HG03064 (cell line): Measurements from ENCODE around the gene XPNPEP3.
"Not testable (repeated sequence)": the region's sequence is repeated elsewhere in the genome, so short reads cannot be mapped to it uniquely, and the experiment has no call there.

ENCODE experiments used
- ATAC-seq: cut with Tn5 transposase; IDR thresholded peaks from one replicate; pipeline ENCODE4 v1.9.1; 2021; ENCODE audit warnings: low read depth; ENCODE audit not compliant: unreplicated experiment

XPNPEP3 gene

DNA sequence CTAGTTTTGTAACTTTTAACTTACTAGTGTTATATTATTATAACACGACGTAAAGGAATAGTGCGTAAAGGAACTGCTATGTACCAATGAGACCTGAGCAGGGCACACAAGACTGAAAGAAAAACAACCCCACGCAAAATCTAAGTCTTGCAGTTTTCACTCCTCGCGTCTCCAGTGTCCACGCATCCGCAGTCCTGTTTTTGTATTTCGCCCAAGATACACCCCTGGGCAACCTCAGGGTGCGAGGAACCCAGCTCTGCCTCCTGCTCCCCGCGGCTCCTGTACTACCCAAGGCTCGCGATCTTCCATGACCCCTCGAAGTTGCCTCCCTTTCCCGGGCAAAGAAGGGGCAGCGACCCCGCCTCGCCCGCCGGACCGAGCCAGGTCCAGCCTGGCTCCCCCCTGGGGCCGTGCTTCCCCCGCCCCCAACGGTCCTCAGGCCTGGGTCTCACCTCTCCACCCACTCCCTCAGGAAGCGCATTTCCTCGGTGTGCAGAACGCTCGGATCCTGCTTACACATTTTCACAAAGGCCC lies 902 bp upstream of the XPNPEP3 start:
- ATAC-seq = no peak

DNA sequence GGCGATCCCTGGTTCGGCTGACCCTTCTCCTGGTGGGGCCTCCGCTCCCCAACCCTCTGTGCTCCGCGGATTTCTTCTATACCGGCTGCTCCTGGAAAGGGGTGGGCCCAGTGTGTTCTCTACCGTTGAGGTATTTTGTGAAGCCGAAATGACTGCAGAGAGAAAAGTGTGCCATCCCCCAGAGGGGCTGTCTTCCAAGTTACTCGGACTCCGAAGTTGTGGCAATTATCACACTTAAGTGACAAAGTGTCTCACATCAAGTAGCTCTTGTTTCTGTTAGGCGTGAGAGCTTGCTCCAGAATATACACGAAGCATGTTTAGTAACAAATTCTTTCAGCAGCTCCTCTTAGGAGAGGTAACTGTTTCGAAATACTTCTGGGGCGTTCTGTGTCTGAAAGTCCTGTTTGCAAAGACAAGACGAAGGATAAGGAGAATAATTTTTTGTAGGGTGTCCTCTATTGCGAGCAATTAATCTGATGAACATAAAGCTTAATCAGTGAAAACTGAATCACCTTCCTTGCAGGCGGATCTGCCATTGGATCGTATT lies 434 bp downstream of the XPNPEP3 start:
- no peak for ATAC-seq

DNA sequence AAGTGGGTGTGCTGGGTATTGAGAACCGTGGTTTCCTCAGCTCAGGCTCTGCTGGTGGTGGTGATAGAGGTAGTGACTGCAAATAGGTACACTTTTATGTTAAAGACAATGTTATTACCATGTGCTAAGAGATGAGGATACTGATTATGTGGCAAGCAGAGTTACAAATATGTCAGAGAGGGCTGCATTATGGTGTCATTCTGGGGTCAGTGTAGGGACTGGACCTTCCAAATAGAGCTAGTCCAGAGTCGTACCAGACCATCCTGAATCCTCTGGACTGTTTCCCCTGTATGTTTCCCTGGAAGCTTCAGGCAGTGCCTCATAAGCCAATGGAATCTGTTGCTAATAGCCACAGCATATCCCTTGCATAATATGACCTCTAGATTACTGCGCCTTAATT lies 5.1 kb downstream of the XPNPEP3 start, which contains the start of gene DNAJB7:
TSS of gene DNAJB7 (minus strand) at position 101 of the 400 bp plus-strand sequence. CDS start 119 bp downstream, outside the sequence.
- ATAC-seq = no peak

DNA sequence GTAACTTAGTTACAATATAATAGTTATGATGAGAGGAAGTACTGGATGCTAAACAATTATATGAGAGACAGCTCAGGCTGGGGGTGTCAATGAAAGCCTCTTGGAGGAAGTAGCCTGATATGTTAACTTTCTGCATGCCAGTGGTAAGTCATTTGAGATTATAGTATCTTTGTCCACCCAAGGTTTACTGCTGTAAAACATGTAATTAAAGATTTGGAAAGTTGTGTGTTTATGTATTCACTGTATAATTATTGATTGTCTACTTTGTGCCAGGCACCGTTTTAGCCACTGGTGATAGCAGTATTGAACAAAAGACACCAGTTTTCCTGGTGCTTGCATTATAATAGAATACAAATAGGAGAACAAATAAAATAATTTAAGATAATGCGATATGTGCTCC lies 5.6 kb downstream of the XPNPEP3 start:
- no peak for ATAC-seq

DNA sequence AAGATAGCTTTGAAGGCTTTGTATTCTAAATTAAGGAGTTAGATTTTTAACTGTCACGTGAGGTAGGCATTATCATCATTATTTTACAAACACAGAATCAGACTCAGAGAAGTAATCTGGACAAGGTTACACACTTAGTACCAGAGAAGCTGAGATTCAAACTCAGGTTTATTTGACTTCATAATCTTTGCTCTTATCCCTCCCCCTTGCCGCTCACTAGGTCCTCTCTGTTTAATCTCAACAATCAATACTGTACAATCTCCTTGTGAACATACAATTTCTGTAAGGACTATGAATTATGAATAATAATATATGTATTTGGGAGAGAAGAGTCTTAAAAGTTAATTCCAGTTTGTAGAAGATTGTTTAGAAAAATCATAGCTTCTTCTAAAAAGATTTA lies 10.2 kb downstream of the XPNPEP3 start:
- no peak for ATAC-seq

DNA sequence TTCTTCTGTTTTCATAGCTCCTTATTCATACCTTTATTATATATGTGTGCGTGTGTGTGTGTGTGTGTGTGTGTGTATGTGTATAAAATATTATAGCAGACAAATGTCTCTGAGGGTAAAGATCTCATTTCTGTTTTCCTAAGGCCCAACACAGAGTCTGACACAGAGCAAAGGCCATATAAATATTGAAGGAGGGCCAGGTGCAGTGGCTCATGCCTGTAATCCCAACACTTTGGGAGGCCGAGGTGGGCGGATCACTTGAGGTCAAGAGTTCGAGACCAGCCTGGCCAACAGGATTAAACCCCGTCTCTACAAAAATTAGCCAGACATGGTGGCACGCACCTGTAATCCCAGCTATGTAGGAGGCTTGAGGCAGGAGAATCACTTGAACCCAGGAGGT lies 11.4 kb downstream of the XPNPEP3 start:
- not testable (repeated sequence) for ATAC-seq

DNA sequence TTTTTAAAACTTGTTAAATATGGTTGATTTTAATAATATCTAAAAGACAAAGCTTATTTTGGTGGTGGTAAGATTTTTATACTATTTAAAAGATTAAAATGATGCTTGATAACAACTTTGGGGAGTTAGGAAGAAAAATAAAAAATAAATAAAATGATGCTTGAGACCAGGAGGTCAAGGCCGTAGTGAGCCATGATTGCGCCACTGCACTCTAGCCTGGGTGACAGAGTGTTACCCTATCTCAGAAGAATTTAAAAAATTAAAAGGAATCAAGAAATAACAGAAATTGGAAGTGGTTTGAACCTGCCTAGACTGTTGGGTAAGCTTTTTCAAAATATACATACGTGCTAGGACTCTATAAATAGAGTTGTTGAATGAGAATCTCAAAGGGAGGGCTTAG lies 17.1 kb downstream of the XPNPEP3 start:
- no peak for ATAC-seq

DNA sequence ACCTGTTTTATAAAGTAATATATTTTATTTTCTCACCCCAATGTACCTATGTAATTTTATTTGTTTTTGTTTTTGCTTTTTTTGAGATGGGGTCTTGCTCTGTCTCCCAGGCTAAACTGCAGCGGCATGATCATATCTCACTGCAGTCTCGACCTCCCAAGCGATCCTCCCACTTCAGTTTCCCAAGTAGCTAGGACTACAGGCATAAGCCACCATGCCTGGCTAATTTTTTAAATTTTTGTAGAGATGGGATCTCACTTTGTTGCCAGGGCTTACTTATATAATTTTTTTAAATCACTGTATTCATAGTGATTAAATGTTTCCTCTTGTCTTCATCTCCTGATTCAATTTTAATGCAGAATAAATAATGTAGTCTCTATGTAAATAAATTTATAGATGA lies 18.2 kb downstream of the XPNPEP3 start:
- ATAC-seq = no peak

DNA sequence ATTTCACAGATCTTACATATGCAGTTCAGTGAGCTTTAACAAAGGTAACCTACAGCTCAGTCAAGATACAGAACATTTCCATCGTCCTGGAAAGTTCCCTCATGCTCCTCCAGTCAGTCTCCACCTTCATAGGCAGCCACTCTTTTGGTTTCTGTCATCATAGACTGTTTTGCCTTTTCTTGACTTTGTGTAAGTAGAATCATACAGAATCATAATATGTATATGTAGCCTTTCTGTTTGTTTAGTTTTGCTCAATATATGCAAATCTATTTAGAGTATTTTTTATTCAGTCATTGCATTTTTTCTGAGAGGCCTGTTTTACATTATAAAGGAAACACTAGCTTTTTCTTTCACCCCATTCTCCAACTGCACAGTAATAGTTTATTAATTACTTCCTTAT lies 20.0 kb downstream of the XPNPEP3 start:
- ATAC-seq = no peak

DNA sequence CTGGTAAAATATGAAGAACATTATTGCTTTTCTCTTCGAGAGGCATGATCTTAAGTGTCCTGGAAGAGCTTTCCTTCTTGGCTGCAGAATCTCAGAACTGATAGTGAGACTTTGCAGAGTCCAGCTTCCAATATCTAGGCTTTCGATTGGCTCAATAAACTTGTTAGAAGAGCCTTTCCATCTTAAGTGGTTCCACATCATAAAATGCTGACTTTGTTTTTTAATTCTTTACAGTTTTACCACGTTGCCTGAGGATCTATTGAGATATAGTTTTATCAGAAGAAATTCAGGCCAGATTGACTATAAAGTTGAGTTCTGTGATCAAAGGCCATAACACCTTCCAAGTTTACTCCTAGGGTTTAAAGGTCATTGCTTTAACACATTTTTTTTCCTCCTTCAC lies 20.5 kb downstream of the XPNPEP3 start:
- ATAC-seq = no peak

DNA sequence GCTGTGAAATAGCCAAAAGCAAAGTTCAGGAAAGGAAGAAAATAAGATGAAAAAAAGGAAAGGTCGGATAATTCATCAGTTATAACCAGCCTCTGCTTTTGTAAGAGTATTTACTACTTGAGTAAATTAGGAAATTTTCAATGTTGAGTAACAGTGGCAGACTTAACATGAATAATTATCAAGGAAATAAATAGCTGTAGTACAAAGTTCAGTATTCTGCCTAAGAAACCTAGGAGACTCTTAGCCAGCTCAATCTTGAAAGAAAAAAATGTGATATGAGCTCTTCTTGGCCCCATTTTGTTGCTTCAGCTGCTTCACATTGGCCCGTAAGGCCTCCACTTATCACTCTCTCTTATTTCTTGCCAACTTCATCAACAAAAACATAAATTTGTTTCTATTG lies 22.0 kb downstream of the XPNPEP3 start:
- no peak for ATAC-seq

DNA sequence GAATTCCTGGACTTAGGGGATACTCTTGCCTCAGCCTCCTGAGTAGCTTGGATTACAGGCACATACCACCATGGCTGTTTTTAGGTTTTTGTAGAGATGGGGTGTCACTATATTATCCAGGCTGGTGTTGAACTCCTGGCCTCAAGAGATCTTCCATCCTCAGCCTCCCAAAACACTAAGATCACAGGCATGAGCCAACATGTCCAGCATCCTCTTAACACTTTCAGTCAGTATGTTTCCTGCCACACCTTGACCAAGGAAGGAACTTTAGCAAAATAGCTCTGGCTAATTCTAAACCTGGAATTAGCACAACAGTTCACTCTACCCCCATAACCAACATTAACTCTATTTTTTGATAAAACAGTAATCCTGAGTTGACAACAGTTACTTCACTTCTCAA lies 32.2 kb downstream of the XPNPEP3 start:
- no peak for ATAC-seq

DNA sequence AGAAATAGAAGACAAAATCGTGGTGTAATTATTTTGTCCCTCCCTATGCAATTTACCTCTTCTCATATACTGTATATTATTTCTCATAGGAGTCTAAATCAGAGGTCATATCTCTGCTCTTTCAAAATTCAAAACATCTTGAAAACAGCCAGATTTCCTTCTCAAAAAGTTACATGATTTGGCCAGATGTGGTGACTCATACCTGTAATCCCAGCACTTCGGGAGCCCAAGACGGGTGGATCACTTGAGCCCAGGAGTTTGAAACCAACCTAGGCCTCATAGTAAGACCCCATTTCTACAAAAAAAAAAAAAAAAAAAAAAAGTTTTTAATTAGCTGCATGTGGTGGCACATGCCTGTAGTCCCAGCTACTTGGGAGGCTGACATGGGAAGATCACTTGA lies 33.9 kb downstream of the XPNPEP3 start:
- no peak for ATAC-seq

DNA sequence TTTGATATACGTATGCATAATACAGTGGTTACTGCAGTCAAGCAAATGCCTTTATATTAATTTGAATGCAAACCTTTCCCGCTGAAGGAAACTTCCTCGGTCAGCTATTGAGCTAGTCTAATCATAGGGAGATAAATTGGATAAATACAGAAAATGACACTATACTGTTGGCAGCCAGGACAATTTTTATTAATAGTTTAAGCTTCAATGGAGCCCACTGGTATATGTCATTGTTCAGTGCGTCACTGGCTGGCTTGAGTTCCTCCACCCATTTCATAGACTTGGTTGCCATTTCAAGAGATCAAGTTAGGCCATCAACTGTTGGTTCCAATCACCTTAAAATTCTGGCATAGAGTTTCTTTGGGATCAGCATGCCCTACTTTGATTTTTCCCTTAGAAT lies 37.5 kb downstream of the XPNPEP3 start:
- ATAC-seq = no peak

DNA sequence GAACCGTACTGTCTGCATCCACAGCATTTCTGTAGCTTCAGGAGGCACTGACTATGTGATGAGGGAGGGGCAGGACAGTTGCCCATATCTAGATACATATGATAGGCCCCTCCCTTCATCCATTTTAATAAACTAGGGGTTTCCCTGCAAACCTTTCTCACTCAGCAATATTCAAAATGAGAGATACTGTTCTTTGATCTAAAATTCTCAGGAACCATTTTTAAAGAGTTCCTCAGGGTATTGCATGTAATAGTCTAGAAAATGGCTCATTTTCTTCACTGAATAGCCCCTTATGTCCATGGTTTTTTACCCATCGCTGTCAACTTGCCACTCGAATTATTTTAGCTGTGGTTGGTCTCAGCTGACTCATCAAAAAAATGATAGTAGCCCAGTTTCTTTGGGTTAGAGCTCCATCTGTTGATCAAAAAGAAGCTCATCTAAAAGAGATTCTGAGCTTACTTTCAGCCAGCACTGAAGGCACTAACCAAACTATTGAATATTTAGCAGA lies 42.0 kb downstream of the XPNPEP3 start:
- ATAC-seq = no peak

DNA sequence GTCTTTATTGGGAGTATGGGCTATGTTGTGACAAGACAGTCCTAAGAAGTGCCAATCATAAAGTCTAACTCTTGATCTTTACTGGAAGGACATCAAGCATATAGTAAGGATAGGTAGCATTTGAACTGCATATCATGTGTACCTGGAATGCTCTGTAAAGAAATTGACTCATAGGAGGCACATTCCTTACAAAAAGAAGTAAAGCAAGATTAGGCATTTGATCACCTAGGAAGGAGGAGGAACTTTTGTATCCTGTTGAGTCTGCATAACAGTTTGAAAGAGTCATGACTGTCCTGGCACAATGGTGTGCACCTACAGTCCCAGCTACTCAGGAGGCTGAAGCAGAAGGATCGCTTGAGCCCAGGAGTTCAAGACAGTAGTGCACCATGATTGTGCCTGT lies 47.2 kb downstream of the XPNPEP3 start:
- ATAC-seq = no peak

DNA sequence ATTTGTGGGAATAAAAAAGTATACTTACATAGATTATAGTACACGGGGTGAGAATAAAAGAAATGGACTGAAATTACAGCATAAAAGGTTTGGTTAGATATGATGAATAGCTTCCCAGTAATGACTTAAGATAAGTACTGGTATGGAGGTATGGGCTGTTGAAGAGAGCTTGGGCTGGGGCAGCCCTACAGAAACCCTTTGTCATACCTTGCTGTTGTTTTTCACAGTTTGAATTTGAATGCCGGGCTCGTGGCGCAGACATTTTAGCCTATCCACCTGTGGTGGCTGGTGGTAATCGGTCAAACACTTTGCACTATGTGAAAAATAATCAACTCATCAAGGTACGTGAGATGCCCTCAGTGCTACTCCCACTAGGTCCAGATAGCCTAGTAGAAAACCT lies 51.9 kb downstream of the XPNPEP3 start:
- ATAC-seq = no peak

DNA sequence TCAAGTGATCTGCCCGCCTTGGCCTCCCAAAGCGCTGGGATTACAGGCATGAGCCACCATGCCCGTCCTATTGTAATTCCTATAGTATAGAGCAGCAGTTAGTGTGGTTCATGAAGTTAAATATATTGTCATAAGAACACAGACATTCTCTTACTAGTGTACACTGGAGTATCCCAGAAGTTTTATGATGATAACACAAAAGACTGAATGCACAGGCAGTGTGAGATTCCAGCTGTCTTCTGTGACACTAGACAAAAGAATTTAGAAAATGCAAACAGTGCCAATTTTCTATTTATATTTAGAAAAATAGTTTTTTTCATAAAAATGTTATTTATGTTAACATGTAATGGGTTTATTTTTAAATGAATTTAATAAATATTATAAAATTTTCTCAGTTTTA lies 54.8 kb downstream of the XPNPEP3 start:
- no peak for ATAC-seq

DNA sequence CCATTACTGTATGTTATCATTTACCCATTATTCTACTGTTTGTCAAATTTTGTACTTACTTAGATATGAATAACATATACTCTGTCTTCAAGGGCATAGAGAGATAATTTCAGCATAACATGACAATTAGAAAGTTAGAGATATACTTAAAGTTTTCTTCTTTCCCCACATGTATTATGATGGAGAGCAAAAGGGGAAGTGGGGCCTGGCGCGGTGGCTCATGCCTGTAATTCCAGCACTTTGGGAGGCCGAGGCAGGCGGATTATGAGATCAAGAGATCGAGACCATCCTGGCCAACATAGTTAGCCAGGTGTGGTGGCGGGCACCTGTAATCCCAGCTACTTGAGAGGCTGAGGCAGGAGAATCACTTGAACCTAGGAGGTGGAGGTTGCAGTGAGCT lies 56.0 kb downstream of the XPNPEP3 start:
- not testable (repeated sequence) for ATAC-seq

DNA sequence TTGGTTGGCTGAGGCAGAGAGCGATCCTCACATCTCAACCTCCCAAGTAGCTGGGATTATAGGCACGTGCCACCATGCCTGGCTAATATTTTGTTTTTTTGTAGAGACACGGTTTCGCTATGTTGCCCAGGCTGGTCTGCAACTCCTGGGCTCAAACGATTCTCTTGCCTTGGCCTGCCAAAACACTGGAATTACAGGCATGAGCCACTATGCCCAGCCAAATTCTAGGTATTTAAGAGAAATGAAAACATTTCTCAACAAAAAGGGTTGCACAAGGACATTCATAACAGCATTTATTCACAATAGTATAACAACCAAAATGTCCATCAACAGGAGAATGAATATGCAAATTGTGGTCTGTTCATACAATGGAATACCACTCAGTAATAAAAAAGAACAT lies 62.5 kb downstream of the XPNPEP3 start:
- ATAC-seq = no peak

DNA sequence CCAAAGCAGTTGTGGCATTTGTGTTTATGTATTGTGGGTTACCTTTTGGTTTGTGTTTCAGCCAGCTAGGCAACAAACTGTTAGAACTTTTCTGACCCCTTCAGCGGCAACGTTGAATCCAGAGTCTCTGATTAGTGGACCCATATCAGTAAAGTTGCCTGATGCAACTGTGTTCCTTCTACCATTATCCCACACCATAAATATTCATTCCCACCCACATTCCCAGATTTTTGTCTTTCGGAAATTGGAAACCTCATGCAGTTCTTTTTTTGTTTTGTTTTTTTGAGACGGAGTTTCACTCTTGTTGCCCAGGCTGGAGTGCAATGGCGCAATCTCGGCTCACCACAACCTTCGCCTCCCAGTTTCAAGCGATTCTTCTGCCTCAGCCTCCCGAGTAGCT lies 63.6 kb downstream of the XPNPEP3 start:
- no peak for ATAC-seq

DNA sequence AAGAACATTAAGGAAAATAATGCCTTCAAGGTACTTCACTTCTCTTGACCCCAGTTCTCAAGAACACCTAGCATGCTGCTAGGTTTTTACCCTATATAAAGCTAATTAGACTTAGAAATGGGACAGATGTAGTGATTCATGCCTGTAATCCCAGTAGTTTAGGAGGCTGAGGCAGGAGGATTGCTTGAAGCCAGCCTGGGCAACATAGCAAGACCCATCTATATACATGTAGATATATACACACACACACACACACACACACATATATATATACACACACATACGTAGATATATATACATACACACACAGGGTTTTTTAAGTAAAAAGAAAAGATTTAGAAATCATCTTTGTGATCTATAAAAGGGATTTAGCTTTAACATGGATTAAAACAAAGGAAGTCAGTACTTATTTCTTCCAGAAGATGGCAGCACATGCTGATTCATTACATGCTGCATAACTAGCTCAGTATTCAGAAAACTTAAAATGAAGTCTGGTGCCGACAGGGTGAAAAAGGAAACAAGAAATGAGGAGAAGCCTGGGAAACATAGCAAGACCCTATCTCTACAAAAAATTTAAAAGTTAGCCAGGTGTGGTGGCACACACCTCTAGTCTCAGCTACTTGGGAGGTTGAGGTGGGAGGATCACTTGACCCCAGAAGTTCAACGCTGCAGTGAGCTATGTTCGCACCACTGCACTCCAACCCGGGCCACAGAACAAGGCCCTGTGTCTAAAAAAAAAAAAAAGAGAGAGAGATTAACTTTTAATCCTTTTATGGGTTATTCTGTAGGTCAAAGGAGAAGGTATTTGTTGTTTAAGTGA lies 65.7 kb downstream of the XPNPEP3 start:
- no peak for ATAC-seq
